WERI-Rb-1 (cell line): ENCODE results near the gene PLBD1.

ENCODE experiments used
- DNase-seq: peaks from one replicate; pipeline ENCODE4 v3.0.0-alpha.2; 2020
- H3K27ac ChIP-seq: fragments of 250-450 bp; sonication (Bioruptor Pico); 2 replicates; pipeline ENCODE4 v1.5.1; 2020; ENCODE audit warnings: mild to moderate bottlenecking, moderate library complexity
- H3K27me3 ChIP-seq: fragments of 250-450 bp; sonication (Bioruptor Pico); 2 replicates; pipeline ENCODE4 v1.5.1; 2021; ENCODE audit warnings: mild to moderate bottlenecking, low read depth, moderate library complexity; ENCODE audit not compliant: insufficient read depth, severe bottlenecking
- H3K36me3 ChIP-seq: fragments of 250-450 bp; sonication (Bioruptor Pico); 2 replicates; pipeline ENCODE4 v1.5.1; 2020; ENCODE audit warnings: mild to moderate bottlenecking, moderate library complexity
- H3K4me3 ChIP-seq: 2 replicates; pipeline ENCODE4 v1.5.1; 2011; ENCODE audit warnings: low read depth, mild to moderate bottlenecking, control low read depth, low read length
- H3K9me3 ChIP-seq: fragments of 250-450 bp; sonication (Bioruptor Pico); 2 replicates; pipeline ENCODE4 v1.5.1; 2021; ENCODE audit warnings: mild to moderate bottlenecking, moderate library complexity; ENCODE audit not compliant: severe bottlenecking
- TF ChIP-seq, protein P1 (sequence below): IDR thresholded peaks from 2 replicates; pipeline ENCODE4 v1.5.1; 2011; ENCODE audit warnings: low read depth, mild to moderate bottlenecking, control low read depth, inconsistent platforms, low read length

Gene PLBD1

DNA sequence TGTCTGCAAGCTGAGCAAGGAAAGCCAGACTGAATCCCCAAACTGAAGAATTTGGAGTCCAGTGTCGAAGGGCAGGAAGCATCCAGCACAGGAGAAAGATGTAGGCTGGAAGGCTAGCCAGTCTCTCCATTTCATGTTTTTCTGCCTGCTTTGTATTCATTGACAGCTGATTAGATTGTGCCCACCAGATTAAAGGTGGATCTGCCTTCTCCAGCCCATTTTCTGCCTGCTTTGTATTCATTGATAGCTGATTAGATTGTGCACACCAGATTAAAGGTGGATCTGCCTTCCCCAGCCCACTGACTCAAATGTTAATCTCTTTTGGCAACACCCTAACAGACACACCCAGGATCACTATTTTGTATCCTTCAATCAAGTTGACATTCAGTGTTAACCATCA lies 85.3 kb downstream of the PLBD1 start:
- DNase-seq = no peak
- Histone ChIP-seq H3K27ac (no peak overlapping the region), H3K4me3 (no peak overlapping the region), H3K36me3 (peaks cover 27% of the 10 kb centered on the region), H3K27me3 (no peaks in the 10 kb centered on the region), H3K9me3 (no peaks in the 10 kb centered on the region)
- TF ChIP-seq, protein P1, sequence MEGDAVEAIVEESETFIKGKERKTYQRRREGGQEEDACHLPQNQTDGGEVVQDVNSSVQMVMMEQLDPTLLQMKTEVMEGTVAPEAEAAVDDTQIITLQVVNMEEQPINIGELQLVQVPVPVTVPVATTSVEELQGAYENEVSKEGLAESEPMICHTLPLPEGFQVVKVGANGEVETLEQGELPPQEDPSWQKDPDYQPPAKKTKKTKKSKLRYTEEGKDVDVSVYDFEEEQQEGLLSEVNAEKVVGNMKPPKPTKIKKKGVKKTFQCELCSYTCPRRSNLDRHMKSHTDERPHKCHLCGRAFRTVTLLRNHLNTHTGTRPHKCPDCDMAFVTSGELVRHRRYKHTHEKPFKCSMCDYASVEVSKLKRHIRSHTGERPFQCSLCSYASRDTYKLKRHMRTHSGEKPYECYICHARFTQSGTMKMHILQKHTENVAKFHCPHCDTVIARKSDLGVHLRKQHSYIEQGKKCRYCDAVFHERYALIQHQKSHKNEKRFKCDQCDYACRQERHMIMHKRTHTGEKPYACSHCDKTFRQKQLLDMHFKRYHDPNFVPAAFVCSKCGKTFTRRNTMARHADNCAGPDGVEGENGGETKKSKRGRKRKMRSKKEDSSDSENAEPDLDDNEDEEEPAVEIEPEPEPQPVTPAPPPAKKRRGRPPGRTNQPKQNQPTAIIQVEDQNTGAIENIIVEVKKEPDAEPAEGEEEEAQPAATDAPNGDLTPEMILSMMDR = no peak

DNA sequence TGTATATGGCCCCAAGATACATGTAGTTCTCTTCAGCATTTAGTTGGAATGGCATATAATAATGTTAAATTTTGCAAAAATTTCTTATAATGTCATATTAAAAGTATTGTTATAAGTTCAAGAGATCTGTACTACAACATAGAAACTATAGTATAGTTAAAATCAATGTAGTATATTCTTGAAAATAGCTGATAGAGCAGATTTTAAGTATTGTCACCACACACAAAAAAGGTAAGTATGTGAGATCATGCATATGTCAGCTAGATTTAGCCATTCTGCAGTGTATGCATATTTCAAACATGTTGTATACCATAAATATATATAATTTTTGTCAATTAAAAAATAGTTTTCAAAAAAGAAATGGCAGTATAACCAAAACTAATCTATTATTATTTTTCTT lies 86.5 kb downstream of the PLBD1 start:
- no peak overlapping the region for H3K4me3 ChIP-seq
- no peak overlapping the region for H3K27ac ChIP-seq
- DNase-seq = no peak
- H3K27me3 ChIP-seq = no peaks in the 10 kb centered on the region
- H3K36me3 ChIP-seq = peaks cover 27% of the 10 kb centered on the region
- H3K9me3 ChIP-seq = no peaks in the 10 kb centered on the region
- TF ChIP-seq, protein P1 = no peak

DNA sequence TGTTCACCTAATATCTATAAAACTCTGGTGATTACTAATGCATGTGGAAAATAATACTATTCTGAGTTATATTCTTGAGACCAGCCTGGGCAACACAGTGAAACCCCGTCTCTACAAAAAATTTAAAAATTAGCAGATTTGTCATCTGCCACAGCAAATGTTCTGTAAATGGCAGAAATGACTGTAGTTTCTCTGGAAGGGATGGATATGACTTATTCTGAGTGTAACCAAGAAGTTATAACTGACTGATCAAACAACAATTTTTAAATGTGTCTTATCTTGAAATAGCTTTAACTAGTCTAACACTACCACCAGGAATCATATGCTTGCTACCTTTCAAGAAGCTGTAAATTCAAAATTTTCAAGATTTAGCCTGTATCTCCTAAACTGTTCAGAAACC lies 88.7 kb downstream of the PLBD1 start:
- TF ChIP-seq, protein P1 = no peak
- H3K36me3 ChIP-seq = peaks cover 41% of the 10 kb centered on the region
- H3K27me3 ChIP-seq = no peaks in the 10 kb centered on the region
- no peaks in the 10 kb centered on the region for H3K9me3 ChIP-seq
- no peak overlapping the region for H3K4me3 ChIP-seq
- H3K27ac ChIP-seq = no peak overlapping the region
- DNase-seq = no peak

GRCh38 chr12:14473707-14474287 lies 93.9 kb downstream of the PLBD1 start:
- no peak for DNase-seq
- peaks cover 15% of the 10 kb centered on the region for H3K36me3 ChIP-seq

DNA sequence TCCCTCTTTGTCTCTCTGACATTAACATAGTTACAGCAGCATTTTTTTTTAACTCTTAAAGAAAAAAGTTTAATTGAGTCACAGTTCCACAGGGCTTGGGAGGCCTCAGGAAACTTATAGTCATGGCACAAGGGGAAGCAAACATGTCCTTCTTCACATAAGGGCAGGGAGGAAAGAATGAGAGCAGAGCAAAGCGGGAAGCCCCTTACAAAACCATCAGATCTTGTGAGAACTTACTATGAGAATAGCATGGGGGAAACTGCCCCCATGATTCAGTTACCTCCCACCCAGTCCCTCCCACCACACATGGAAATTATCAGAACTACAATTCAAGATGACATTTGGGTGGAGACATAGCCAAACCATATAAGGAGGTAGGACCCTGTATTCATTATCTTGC lies 96.2 kb downstream of the PLBD1 start:
- H3K27ac ChIP-seq = no peak overlapping the region
- peaks cover 20% of the 10 kb centered on the region for H3K36me3 ChIP-seq
- TF ChIP-seq, protein P1 = no peak
- no peak for DNase-seq
- H3K9me3 ChIP-seq = peaks cover 3% of the 10 kb centered on the region
- H3K4me3 ChIP-seq = no peak overlapping the region
- H3K27me3 ChIP-seq = no peaks in the 10 kb centered on the region

More at GRCh38 chr12:14473707-14474287, 93.9 kb downstream of the PLBD1 start:
- Histone ChIP-seq H3K27ac (no peak overlapping the region), H3K9me3 (peaks cover 3% of the 10 kb centered on the region), H3K4me3 (no peak overlapping the region), H3K27me3 (no peaks in the 10 kb centered on the region)
- TF ChIP-seq, protein P1 = no peak
